HG02588 (cell line): ENCODE measurements around the gene GTF3C2.

Experiments
- ATAC-seq: cut with Tn5 transposase; IDR thresholded peaks from one replicate; pipeline ENCODE4 v1.9.1; 2021; ENCODE audit warnings: mild to moderate bottlenecking, moderate library complexity; ENCODE audit not compliant: unreplicated experiment

GTF3C2 gene, protein sequence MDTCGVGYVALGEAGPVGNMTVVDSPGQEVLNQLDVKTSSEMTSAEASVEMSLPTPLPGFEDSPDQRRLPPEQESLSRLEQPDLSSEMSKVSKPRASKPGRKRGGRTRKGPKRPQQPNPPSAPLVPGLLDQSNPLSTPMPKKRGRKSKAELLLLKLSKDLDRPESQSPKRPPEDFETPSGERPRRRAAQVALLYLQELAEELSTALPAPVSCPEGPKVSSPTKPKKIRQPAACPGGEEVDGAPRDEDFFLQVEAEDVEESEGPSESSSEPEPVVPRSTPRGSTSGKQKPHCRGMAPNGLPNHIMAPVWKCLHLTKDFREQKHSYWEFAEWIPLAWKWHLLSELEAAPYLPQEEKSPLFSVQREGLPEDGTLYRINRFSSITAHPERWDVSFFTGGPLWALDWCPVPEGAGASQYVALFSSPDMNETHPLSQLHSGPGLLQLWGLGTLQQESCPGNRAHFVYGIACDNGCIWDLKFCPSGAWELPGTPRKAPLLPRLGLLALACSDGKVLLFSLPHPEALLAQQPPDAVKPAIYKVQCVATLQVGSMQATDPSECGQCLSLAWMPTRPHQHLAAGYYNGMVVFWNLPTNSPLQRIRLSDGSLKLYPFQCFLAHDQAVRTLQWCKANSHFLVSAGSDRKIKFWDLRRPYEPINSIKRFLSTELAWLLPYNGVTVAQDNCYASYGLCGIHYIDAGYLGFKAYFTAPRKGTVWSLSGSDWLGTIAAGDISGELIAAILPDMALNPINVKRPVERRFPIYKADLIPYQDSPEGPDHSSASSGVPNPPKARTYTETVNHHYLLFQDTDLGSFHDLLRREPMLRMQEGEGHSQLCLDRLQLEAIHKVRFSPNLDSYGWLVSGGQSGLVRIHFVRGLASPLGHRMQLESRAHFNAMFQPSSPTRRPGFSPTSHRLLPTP

DNA sequence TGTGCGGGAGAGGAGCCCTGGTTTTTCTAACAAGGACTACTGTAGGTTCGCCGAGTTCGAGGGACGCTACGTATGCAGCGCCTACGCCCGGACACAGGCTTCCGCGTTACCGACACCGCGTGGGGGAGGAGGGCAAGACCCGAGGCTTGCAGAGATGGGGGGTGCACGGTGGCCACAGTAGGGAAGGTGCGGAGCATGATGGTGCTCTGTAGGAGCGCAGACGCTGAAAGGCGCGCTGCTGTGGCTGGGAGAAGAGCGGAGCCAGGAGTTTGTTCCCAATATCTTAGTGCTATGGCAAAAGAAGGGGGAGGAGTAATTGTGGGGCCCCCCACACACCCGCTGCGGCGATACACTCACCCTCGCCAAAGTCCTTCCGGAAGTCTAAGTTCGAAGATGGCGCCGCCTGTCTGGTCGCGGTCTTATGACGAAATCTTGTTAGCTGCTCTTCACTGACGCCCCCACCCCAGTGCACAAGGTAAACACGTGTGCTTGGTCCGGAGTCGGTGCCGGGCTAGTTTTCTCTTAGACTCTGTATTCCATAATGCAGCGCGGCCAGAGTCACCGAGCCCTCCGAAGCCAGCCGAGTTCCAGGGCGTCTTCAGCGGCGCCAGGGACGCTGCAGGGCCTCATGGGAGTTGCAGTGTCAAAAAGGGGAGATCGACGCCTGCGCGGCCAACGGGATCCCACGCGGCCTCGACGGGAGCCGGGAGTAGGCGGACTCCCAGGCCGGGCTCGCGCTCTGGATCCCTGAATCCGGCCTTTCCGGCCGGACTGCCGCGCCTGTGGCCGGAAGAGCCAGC lies at the start of gene GTF3C2:
GTF3C2 (minus strand) TSS at position 383 of the 800 bp plus-strand sequence. CDS start 13,210 bp downstream, outside the sequence.
- peak; percentile 72 for ATAC-seq

DNA sequence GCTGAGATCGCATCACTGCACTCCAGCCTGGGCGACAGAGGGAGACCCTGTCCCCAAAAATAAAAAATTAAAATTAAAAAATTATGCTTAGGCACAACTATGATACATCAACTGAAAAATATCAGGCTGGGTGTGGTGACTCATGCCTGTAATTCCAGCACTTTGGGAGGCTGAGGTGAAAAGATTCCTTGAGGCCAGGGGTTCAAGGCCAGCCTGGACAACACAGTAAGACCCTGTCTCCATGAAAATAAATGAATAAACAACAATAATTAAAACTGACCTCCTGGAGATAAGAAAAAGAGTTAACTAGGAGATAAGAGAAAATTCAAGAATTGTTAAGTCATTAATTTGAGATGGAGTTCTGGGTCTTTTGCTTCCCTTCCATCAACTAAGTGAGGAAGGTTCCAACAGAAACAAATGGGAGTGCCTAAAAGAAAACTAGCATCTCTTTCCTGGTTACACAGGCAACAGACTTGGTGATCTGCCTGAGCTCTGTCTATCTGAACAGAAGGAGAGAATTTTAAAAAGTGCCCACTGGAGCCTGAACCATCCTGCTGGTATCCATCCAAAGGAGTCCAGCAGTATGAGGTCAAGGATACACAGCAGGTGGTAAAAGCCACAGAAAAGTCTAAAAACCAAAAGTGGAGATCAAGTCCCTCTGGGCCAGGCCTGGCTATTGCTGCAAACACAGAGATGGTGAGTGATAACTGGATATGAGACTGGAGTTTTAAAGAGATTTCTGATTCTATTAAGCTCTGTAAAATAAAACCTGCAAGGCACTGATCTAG lies 44.0 kb upstream of the GTF3C2 start:
- ATAC-seq: no peak

DNA sequence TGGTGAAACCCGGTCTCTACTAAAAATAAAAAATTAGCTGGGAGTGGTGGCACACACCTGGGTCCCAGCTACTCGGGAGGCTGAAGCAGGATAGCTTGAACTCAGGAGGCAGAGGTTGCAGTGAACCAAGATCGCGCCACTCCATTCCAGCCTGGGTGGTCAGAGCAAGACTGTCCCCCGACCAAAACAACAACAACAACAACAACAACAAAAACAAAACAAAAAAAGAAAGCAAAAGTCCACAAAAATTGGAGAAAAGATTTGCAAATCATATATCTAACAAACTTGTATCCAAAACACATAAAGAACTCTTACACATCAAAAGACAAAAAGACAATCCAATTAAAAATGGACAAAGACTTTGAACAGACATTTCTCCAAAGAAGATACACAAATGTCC lies 42.4 kb upstream of the GTF3C2 start:
- ATAC-seq: no peak

DNA sequence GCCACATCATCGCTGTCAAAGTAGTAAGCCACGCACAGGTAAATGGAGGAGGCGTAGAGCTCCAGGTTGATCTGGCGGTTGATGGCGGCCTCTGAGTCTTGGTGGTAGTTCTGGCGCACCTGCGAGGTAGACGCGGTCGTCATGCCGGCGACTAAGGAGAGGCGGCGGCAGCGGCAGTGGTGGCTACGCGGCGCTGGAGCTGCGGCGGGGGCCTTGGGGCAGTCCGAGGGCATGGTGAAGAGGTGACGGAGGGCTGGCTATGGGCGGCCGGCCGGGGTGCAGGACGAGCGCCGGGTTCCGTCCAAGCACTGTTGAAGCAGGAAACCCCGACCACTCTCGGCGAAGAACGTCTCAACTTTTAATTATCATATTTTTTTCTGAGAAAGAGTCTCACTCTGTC lies 36.7 kb upstream of the GTF3C2 start:
- ATAC-seq: no peak

DNA sequence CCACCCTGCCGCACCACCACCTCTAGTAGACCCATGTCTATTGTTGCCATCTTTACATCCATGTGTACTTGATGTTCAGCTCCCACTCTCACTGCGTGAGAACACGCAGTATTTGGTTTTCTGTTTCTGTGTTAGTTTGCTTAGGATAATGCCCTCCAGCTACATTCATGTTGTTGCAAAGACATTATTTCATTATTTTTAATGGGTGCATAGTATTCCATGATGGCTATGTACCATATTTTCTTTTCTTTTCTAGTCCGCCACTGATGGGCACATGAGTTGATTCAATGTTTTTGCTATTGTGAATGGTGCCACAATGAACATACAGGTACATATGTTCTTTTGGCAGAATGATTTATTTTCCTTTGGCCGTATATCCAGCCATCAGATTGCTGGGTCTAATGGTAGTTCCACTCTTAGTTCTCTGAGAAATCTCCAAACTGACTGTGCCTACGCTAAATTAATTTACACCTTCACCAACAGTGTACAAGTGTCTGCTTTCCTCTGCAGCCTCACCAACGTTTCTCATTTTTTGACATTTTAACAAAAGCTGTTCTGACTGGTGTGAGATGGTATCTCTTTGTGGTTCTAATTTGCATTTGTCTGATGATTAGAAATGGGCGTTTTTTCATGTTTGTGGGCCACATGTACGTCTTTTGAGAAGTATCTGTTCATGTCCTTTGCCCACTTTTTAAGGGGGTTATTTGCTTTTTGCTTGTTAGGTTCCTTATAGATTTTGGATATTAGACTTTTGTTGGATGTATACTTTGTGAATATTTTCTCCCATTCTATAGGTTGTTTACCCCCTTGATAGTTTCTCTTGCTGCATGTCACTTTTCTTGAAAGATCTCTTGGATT lies 34.5 kb upstream of the GTF3C2 start:
- no peak for ATAC-seq

DNA sequence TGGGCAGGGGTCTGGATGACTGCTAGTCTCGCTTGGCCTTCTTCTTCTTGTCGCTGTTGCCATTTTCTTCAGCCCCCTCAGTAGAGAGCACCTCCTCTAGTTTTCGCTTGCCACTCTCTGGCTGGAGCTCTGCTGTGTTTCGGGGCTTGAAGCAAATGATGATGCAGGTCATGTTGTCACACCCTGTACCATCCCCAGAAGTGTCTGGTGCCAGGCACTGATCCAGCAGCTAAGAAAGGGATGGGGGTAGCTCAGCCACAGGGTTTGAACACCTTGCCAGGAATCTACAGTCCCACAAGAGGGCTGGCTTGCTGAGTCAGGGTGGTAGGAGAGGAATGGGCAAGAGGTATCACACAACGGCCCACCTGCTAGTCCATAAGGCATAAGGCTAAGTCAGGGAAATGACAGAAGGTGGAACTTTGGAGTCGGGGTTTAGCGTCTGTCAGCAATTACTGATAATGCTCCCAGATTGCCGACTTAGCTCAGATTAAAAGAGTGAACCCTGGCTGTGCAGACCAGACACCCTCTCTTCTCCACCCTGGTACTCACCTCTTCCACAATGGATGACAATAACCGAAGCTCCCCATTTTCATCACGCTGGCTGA lies 25.1 kb upstream of the GTF3C2 start:
- ATAC-seq: no peak

DNA sequence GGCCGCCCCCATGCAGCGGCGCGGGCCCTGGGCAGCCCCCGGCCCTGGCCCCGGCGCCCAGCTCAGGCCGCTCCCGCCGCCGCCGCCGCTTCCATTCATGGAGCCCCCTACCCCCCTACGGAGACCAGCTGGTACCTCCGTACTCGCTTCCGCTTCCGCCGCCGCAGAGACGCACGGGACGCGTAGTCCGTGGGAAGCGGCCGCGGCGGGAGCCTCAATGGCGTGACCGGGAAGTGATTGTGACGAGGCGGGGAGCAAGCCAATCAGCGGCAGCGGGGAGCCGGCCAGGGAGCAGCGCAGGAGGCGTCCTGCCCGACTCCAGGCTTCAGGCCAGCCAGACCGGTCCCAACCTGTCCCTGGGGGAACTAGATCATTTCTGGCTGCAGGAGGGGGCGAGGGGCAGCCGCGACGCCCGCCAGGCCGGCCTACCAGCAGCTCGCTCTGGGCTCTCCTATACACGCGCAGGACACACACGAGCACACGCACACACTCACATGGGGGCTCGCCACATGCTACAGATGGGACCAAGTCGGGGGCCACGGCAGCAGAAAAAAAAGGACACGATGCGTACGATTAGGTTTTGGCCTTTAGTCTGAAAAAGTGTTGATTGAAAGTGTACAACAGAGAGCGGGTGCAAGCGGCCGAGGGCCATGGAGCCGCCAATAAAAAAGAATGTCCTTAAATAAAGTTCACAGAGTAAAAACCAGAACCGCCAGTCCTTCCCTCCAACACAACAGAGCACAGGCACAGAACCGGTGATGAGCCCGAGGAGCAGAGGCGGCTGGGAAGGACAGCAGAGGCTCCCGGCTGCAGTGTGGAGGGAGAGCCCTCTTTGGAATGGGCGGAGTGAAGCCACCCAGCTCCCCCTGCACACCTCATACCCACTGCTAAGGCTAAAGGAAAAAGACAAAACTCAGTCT lies 24.3 kb upstream of the GTF3C2 start, which contains the start of gene ZNF513:
ZNF513 (minus strand) TSS at position 109 of the 920 bp plus-strand sequence. CDS start 208 bp downstream, outside the sequence.
- ATAC-seq: peak; percentile 78

DNA sequence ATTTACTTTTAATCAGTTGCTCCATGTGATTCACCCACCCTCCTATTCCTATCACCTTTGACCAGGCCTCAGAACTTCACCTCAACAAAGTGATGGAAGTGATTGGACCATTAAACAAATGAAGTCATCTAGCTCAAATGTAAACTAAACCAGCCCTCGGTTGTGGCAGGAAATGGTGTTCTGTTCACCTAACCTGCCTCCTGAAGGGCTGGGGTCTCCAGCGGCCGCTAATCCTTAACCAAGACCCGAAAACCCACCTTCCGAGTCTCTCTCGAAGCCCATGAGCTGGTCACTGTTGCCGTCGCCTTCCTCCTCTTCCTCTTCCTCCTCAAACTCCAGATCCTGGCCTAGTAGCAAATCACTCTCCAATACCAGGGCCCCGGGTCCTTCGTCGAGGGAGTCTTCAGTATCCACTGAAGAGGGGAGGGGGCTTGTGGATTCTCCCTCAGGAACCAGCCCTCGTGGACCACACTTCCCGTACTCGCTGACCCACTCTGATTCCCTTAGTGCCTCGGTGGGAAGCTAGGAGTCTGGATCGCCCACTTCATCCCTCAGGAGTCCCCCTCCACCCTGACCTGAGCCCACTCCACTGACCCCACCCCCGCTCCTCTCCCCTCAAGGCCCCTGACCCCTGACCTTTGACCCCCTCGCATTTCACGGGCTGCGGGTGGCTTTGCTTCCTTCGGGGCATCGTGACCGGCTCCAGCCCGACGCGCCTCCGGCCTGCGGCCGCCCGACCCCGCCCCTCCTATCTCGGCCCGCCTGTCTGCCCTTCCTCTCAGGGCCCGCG lies 23.5 kb upstream of the GTF3C2 start:
- no peak for ATAC-seq

DNA sequence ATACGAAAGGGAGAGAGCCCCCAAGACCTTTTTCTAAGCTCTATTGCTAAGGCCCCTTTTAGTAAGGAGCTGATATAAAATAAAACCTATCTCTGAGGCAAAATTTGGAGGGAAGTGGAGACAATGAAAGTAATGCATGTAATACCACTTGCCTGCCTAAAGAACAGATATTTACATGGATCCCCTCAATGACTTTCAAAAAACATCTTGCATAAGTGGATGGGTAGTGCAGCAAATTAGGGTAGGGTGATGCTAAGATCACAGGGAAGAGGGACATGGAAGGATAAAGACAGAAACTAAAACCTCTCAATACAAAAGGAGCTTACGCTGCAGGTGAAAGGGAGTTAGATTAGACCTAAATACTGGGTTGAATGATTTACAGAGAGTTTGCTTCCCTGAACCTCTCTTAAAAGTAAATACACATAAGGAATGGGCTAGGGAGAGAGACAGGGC lies 22.8 kb upstream of the GTF3C2 start:
- no peak for ATAC-seq

DNA sequence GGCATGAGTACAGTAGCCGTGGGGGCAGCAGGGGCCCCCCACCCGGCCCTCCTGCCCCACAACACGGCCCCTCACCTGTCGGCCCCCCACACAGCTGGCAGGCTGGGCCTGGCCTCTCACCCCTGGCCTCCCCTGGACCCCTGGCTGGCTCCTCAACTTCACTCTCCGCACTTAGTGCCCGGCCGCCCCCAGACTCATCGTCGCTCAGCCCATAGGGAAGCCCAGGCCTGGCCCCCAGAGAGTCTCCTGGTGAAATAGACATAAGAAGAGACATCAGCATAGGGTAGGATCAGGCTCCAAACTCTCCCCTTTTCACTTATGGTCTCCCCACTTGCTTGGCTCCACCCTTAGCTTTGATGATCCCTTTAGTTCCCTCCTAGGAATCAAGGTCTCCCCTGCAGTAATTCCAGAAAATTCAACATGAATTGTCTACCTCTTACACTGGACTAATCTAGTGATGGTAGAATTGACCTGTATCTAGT lies 22.3 kb upstream of the GTF3C2 start:
- no peak for ATAC-seq

DNA sequence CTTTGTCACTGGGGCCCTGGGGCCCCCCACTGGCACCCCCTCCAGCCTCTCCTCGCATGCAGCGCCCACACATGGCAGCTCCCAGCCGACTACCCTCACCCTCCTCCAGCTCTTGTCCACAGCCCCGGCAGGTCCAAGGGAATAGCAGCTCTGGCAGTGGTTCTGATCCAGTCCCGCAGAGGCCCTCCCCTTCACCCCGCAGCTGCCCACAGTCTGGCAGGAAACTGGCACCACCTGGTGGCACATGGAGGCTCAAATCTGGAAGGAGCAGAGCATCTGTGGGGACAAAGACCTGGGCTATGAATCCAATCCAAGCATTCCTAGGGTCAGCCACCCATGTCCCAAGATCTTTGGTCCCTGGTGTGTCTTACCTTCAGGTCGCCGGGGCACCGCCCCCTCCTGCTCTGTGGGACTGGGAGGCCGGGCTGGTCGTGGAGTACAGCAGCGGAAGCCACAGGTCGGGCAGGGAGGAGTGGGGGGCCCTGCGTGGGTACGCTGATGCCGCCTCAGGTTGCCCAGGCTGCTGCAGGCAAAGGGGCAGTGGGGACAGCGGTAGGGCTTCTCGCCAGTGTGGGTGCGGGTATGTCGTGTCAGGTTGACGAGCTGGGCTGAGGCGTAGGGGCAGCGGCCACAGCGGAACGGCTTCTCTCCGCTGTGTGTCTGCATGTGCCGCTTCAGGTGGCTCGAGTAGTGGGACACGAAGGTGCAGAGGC lies 21.7 kb upstream of the GTF3C2 start:
- ATAC-seq: no peak

DNA sequence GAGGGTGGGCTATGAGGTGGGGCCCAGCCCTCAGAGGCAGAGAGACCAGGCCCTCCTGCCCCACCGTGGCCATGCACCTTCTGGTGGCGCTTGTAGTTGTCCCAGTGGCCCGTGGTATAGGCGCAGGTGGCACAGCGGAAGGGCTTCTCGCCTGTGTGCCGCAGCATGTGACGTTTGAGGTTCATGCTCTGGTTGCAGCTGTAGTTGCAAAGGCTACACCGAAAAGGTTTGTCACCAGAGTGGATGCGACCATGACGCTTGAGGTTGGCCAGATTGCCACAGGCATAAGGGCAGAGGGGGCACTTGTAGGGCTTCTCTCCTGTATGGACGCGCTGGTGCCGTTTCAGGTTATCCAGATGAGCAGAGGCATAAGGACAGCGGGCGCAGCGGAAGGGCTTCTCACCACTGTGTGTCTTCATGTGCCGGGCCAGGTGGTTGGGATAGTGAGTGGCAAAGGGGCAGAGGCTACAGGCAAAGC lies 21.1 kb upstream of the GTF3C2 start:
- no peak for ATAC-seq

DNA sequence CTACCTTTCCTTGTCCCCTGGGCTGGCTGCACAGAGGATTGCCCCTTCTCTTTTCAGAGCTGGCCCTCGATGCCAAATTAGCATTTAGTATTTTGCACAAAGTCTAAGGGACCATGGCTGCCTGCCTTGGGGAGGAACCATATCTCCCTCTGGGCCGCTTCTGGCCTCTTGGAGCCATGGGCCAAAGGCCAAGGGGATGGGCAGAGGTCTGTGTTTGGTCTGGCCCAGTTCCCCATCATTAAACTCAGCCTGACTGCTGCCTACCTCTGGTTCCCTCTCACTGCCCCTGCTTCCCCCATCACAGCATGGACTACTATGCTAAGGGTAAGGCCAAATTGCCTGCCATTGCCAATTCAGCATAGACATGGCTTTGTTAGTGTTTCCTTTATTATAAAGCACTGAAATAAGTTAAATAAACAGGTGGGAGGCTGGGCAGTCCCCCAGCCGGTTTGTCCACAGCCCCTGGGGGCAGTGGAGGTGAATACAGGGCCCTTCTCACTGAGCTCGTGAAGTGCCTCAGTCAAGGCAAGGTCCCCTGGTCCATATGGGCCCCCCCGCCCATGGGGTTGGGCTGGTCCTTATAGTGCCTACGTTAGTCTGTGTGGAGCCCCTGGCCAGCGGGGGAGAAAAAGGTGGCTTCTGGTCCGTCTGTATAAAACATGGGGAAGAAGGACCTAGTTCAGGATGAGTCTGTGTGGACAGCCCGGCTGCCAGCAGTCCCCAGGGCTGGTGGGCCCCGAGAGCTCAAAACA lies 20.5 kb upstream of the GTF3C2 start:
- ATAC-seq: no peak

DNA sequence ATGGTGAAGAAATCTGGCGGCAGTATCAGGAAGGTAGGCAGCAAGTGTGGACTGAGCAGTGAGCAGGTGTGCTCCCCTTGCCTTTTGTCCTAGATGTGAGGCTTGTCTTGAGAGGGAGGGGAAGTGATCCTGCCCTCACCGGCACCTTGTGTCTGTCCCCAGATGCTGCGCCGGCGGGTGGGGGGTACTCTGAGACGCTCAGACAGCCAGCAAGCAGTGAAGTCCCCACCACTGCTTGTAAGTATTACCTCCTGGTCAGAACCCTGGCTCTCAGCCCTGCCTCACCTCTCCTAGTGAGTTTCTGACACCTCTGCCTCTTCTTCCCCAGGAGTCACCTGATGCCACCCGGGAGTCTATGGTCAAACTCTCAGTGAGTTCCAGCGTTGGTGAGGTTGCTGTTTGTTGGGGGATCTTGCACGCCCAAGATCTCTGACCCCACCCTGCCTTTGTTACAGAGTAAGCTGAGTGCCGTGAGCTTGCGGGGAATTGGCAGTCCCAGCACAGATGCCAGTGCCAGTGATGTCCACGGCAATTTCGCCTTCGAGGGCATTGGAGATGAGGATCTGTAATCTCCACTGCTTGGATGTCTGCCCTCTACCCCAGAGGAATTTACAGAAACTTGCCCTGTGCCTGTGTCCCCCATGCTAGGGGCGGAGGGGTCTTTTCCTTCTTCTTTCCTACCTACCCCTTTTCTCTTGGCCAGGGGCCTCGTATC lies 19.7 kb upstream of the GTF3C2 start:
- no peak for ATAC-seq
